SK-N-MC (cell line): ENCODE results near the gene KRTAP5-1.

ENCODE experiments used
- EZH2 ChIP-seq: fragments of 200-600 bp; sonication (generic); IDR thresholded peaks from one replicate; pipeline ENCODE4 v1.6.1; 2017; ENCODE audit warnings: antibody characterized with exemption
- POLR2AphosphoS5 ChIP-seq: IDR thresholded peaks from 2 replicates; pipeline ENCODE4 v1.6.1; 2012; ENCODE audit warnings: mild to moderate bottlenecking, low read depth, low read length, borderline replicate concordance

- TF ChIP-seq POLR2AphosphoS5 (no peak), EZH2 (no peak)
Measured at GRCh38 chr11:1624621-1625020, 39.5 kb upstream of the KRTAP5-1 start.
